Activated naive CD4-positive, alpha-beta T cell treated with anti-CD3 and anti-CD28 coated beads, Interleukin-2, amount 50 U/mL, for 16 hours (primary cell): Measurements from ENCODE around the gene MLIP.
"Not testable (repeated sequence)": the region's sequence is repeated elsewhere in the genome, so short reads cannot be mapped to it uniquely, and the experiment has no call there.

Source experiments
- DNase-seq: peaks from one replicate; pipeline ENCODE4 v3.0.0-alpha.2; 2020

The MLIP gene

DNA sequence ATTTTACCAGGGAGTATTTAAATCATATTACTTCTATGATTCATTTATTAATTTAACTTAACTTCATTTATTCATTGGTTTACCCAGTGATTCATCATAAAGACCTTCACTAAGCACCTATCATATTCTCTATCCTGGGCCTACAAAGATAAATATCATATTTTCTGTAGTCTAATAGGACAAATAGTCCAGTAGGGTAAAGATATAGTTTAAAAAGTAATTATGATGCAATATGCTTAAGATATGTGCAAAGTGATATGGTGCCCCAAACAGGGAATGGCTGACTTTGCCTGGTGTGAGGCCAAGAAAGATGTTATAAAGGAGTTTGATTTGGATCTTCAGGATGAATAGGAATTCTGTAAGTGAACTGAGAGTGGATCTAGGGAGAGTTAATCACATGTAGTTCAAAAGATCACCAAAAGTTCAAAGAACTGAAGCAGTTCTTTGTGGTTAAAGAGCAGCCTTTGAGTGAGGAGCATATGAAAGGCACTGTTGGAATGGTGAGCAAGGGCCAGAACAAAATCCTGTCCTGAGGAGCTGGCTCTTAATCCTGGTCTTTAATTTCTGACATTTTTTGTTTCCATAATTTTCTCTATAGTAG, 45.5 kb downstream of the MLIP start:
- no peak for DNase-seq

DNA sequence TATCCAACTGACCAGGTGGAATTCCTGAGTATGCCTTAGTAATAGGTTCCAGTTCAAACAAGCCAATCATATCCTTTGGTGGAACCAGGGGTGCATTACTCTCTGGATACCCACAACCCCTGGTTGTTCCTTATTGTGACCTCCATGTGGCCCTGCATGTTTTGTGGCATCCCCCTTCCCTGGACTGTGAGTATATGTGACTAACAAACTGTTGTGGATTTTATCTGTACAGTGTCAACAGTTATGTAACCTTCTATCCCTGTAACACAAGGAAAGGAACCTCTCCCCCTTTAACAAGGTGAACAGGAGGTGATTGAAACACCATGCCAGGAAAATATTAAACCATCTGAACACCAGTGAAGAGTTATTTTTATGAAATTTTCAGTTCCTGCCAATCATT, 46.2 kb downstream of the MLIP start:
- DNase-seq: no peak

DNA sequence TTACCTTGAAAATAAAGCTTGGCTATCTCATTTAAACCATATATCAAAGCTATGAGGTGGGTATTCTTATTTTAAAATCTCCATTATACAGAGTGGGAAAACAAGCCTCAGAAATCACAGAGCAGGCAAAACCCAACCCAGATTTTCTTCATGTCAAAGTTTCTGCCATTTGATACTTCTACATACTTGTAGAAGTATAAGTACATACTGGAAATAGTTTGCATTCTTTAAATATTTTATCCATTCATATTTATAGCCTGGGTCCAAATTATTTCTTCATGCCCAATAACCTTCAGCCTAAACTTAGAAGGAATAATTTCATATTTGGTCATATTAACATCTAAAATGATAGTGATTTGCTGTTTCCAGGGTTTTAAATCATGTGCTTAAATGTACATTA, 61.8 kb downstream of the MLIP start:
- no peak for DNase-seq

DNA sequence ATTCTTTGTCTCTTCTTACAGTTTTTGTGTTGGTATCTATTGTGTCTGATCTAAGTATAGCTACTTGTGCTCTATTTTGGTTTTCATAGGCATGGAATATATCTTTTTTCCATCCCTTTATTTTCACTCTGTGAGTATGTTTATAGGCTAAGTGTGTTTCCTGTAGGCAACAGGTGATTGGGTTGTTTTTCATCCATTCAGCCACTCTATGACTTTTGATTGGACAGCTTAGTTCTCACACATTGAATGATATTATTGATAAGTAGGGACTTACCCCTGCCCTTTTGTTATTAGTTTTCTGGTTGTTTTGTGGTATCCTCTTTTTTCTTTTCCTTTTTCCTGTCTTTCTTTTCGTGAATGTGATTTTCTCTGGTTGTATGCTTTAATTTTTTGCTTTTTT, 67.9 kb downstream of the MLIP start:
- DNase-seq: no peak

DNA sequence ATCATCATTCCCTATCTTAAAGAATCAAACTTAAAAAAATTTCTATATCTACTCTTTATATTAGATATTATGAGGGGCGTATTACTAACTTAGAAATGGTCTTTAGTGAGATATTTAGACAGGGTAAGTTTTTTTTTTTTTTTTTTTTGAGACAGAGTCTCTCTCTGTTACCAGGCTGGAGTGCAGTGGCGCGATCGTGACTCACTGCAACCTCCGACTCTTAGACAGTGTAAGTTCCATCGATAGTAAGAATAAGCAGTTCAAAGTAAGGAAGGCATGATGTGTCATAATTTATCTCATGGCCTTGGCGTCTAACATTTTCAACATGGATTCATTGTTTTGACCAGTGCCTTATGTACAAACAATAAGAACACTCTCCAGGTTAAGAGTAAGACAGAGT, 72.4 kb downstream of the MLIP start:
- DNase-seq: no peak

DNA sequence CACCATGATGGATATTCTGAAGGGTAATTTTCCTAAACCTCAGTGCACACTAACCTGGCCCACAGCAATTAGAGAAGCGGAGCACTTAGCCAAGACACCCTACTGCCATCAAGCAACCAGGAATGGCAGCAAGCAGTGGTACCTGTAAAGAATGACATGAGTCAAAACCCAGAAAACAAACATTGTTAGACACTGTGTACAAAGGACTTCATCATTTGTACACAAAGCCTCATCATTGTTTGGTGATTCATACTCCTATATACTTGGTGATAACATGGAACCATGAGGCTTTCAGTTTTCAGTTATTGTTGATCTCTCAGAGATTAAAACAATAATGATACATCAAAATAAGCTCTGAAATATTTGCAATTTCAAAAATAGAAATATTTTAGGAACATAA, 74.6 kb downstream of the MLIP start:
- no peak for DNase-seq

DNA sequence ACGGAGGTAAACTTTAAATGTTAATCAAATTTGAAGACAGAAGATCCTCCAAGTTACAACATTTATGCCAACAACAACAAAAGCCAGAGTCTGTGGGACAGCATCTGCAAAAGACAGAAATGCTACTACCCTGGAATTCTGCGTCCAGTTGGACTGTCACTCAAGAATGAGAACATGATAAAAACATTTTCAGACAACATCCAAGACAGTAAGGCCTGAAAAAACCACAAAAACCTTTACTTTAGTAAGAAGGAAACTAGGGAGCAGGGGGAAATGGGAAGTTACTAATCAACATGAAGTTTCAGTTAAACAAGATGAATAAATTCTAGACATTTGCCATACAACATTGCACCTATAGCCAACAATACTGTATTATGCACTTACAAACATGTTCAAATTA, 77.6 kb downstream of the MLIP start:
- DNase-seq: no peak

DNA sequence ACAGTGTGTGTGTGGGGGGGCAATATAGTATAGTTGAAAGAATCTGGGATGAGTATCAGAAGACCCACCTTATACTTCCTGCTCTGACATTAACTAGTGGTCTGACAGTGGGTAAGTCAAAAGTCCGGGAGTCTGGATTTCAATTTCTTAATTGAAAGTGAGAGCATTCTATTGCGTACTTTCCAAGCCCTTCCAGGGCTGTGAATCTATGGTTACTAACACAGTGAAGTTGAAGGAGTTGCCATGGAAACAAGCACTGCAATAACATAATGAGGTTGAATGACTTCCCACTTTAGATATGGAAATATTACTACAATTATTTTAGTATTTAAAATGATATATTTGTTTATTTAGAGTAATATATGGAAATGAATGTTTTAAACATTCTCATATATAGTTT, 80.2 kb downstream of the MLIP start:
- DNase-seq: no peak

DNA sequence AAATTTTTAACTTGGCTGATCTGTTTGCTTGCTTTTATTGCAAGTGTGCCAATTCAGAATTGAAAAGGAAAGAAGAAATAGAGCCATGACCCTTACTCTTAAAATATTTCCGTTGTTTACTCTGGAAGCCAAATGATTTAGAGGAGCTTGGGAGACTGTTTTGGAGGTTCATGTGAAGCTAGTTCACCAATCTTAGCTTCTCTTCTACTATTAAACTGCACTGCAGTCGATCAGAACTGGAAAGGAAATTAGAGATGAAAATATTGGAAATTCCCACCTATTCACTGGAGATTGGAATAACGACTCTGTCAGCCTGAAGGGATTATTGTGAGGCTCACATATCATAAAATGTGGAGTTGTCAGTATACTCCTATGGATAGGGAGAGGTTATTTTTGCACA, 81.8 kb downstream of the MLIP start:
- DNase-seq: no peak

DNA sequence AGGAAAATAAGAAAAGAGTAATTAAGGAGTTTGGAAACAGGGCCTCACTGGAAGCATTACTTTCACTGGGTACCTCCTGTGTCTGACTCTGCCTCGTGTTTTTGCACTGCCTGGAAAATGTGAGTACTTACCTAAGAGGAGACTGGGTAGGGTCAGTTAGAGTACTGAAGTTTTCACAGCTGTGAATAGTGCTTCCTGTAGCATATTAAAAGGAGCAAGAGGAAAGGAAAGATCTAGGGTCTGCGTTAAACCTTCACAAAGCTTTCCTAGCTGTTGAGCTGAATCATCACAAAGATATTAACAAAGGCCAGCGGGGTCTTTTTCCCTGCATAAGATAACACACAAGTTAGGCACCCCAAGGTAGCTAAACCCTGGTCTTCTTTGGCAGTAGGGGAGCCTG, 82.3 kb downstream of the MLIP start:
- DNase-seq: no peak

DNA sequence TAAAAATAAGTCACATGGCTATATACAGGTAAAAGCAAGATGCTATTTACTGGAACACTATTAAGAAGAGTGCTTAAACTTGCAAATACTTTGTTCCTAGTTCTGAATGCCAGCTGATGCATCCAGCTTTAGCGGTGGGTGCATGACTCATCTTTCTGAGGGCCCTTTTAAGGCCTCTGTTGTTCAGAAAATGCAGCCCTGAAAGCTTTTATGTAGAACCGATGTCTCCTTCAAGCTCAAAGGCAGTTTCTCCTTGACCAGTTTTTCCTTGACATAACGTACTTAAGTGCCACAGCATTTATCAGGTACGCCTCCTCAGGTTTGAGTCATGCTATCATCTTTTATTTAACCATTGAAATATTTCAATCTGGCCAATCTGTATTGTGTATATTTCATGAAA, 82.8 kb downstream of the MLIP start:
- DNase-seq: no peak

DNA sequence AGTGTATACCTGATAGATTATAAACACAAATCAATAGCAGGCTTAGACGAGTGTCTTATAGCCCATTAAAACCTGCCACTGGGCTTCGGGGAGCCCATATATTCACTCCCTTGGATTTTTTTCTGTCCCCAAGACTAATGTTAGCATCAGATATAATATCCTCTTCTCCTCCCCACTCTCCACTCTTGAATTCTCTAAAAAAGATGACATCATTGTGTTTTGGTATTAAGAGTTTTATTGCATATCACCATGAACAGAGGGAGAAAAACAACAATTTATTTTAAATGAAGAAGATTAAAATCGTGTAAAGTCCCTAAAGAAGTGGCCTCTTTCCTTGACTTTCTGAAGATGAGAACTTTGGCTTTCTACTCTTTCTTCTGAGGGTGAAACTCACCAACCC, 84.4 kb downstream of the MLIP start:
- no peak for DNase-seq

DNA sequence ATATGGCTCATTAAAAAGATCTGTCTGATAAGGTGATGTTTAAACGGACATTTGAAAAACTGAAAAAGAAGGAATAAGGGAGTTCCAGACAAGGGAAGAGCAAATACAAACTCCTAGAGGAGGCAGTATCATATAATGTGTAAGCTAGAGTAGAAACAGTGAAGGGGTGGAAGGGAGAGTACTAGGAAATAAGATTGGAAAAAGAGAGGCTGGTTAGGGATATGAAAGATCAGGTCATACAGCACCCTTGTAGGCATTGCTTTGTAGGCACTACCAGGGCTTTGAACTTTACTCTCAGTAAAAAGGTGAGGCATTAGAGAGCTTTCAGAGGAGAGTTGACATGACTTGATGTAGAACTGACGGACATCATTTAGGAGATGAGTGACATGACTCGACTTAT, 85.7 kb downstream of the MLIP start:
- no peak for DNase-seq

DNA sequence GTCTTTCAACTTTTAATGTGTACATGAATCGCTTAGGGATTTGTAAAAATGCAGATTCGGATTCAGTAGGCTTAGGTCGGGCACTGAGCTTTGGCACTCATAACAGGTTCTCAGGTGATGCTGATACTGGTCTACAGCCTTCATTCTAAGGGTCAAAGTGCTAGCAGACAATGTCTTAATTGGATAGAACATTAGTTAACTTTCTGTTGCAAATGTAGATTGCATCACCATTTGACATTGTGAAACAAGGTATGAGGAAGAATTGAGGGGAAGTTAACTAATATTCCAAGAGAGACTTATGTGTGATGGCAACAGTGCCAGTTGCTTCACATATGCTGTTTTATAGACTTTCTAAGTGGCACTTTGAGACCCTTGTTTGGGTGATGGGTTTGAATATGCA, 86.9 kb downstream of the MLIP start:
- no peak for DNase-seq

DNA sequence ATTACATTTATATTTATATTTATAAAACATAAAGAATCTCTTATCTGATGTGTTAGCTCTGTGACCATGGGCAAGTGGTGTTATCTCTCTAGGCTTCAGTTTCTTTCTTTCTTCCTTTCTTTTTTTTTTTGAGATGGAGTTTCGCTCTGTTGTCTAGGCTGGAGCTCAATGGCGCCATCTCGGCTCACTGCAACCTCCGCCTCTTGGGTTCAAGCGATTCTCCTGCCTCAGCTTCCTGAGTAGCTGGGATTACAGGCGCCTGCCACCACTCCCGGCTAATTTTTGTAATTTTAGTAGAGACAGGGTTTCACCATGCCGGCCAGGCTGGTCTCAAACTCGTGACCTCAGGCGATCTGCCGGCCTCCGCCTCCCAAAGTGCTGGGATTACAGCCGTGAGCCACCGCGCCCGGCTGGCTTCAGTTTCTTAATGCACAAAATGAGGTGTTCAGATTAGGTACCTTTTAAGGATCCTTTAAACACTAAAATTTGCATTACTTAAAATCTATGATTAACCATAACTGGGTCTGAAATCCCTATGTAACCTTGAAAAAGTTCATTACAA, 92.3 kb downstream of the MLIP start:
- not testable (repeated sequence) for DNase-seq

DNA sequence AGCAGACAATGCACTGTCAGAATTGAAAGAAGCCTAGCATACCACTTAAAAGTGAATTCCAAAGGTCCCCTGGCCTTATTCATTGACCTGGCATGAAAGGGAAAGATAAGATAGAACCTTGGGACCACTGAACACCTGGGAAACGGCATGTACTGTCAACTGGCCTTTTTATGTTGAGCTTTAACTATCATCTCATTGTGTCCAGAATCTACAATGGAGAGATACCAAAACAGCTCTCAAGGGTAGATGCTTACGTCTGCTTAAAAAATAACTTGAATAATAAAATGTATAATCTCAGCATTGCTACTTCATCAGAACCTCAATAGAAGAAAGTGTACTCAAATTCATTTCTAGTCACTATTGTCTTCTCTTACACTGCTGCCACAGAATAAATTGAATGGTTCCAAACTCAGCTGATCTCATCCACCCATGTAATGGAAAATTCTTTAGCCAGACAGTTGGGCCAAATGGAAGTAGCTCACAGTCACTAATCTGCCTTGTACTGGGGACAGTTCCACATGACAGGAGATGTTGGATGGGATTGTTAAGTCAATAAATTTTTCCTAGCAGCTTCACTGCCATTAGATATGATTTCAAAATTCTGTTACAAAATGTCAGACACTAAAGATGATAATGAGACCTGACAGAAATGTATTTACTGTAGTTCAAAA, 93.8 kb downstream of the MLIP start:
- DNase-seq: no peak

DNA sequence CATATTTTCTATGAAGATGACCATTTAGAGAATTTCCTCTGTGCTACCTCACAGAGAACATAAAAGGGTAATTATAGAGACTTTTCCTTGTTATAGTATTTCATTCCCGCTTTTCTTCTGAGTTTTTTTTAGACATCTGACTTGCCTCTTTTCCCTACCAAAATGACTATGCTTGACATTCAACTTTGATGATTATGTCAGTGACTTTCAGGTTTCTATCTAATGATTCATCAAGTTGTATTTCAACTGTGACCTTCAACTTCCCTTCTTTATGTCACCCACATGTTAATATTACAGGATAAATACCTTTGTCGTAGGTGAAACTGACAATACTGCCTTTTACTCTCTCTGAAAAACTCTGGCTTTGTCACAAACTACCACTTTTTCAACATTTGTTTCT, 95.3 kb downstream of the MLIP start:
- DNase-seq: no peak

DNA sequence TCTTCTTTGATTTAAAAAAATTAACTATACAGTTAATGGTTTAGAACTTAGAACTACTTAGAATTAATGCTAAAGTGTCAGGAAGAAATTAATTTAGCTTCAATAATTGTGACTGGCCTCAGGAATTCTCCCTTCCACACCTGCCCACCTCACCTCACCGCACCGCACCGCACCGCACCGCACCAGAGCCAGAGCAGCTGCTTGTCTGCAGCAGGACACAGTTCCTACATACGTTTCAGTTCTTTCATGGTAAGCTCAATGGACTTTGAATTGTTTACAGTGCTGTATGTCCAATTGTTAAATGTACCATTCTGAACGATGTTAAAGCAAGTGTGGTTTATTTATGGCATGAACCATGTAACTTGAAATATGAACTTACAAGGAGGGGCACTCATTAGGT, 98.7 kb downstream of the MLIP start:
- DNase-seq: not testable (repeated sequence)

DNA sequence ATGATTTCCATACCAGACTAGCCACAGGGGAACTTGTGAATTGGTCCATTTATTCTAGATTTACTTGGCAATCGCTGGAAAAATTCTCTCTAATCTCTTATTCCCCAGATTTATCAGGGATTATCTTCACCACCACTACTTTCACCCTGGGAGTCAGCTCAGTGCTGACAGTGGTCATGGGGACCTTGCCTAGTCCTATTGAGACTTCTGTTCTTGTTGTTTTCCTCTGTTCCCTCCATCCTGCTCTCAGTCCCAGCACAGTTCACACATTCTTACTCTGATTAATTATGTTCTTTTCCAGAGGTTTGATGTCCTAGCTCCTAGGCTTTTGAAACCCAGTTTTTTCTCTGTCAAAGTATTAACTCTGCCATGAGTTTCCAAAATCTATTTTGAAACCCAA, 103.0 kb downstream of the MLIP start:
- DNase-seq: no peak

DNA sequence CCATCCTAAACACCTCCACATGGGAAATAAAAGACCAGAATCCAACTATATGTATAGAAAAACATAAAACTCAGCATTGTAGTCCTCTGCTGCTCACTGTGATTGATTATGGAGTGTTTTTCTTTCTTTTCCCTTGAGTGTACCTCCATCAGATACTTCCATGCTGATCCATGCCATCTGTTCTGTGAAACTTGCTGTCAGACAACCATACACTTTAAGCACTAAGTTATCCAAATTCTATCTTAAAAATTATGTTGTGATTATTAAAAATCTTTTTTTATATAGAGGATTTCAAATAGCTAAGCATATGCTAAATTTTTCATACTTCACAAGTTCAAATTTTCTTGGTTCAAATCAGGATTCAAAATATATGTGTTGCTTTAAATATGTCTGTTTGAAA, 105.1 kb downstream of the MLIP start:
- DNase-seq: no peak

DNA sequence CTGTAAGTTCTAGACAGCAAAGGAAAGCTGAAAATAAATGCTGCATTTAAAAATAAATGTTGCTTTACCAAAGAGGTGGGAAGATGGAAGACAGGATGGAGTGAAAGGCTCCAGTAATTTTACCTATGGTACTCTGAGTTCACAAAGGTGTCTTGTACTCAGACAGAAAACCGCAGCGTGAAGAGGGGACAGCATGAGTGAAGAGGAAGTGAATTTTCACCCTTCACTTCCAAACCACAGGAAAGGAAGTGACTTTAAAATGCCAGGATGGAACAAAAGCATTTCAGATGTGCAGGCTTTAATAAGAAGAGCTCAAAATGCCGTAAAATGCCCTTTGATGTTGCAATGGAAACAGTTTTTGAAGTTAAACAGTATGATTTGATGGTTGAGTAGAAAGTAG, 105.8 kb downstream of the MLIP start:
- no peak for DNase-seq

DNA sequence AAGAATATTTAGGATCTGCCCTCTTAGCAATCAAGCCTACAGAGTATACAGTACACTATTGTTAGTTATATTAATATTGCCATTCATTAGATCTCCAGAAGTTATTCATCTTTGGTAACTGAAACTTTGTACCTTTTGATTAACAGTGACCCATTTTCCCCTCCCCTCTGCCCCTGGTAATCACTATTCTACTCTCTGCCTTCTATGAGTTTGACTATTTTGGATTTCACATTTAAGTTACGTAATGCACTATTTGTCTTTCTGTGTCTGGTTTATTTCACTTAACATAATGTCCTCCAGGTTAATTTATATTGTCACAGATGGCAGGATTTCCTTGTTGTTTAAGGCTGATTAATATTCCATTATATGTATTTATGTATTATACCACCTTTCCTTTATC, 111.0 kb downstream of the MLIP start:
- DNase-seq: no peak

DNA sequence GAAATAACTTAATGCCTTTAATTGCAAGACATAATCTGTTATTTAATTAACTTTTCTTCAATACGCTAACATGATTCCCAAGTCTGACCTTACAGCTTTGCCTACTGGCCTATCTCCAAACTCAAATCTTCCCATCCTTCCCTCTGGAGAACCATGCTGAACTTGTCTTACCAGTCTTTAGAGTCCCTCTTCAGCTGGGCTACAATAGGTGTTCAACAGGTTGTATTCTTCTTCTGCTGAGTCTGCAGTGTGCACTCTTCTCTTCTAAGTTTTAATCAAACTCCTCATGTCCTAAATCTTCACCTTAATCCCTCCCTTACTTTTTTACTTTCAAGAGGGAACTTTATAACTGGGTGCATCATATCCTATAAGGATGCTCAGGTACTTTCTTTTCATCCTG, 121.5 kb downstream of the MLIP start:
- DNase-seq: no peak

DNA sequence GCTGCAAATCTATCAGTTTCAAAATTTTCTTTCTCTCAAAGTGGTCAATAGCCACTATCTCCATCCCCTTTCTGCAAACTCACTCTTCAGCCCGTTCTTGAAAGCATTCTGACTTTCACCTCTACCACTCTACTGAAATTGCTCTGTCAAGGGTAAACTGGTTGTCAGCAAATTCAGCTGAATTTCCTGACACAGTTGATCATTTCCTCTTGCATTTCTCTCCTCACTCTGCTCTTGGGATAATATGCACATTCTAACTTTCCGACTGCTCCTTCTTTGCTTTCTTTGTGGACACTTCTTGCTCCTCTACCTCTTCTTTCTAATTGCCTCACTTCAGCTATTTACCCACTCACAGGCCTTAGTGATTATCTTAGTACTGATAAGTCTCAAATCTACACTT, 123.3 kb downstream of the MLIP start:
- DNase-seq: no peak

DNA sequence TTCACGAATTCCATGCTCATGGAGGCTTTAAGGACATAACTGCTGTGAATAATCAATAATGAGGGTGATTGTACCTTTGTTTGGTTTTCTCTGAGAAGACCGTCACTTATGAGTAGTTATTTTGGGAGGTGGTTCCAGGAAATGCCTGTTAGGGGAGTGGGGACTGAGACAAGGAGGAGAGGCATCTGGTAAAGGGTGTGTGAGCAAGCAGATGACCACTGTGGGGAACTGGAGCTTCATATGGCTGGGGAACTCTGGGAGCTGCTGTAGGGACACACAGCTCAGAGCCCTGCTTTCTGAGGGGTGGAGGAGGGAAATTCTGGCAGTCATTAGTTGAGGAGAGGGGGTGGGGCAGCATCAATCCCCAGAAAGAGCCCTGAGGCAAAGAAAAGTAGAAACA, 125.7 kb downstream of the MLIP start:
- no peak for DNase-seq
